Coronary artery (tissue), 2 donors: Measurements from ENCODE around the gene SEPTIN12.

Experiments used
- DNase-seq: peaks from one replicate; pipeline ENCODE4 v3.0.0-alpha.2; 2017; ENCODE audit warnings: low spot score
- H3K27ac ChIP-seq, 2 donors: fragments of 200-600 bp; sonication (generic); one replicate each; pipeline ENCODE4 v1.5.1; 2016 to 2019
- H3K4me3 ChIP-seq: fragments of 200-600 bp; sonication (generic); 2 replicates; pipeline ENCODE4 v1.5.1; 2016; ENCODE audit warnings: mild to moderate bottlenecking, moderate library complexity
- CTCF ChIP-seq: fragments of 200-600 bp; sonication (generic); IDR thresholded peaks from one replicate; pipeline ENCODE4 v1.5.1; 2019; ENCODE audit warnings: antibody characterized with exemption

Gene SEPTIN12

GRCh38 chr16:4728676-4729075, 59.5 kb downstream of the SEPTIN12 start:
- H3K27ac ChIP-seq: no peak overlapping the region
- DNase-seq: no peak
- H3K4me3 ChIP-seq: no peak overlapping the region
- TF ChIP-seq CTCF: no peak
